ENCODE measurements around the gene MAPK8IP2. TPM values are rescaled to one million over a fixed set of nuclear protein-coding genes. Genes with fewer than 3 reads are reported as not detected.

Gene MAPK8IP2
- total RNA-seq, 4 donors from 2014 or later: 2.1 to 5.4 (median 3.6) TPM

- WGBS, 2 donors: 12 to 16% methylated on average over 18 of the region's 18 CpGs
- no peak for TF ChIP-seq POLR2A (IDR thresholded peaks at IDR 0.05)
- TF ChIP-seq, protein P1, sequence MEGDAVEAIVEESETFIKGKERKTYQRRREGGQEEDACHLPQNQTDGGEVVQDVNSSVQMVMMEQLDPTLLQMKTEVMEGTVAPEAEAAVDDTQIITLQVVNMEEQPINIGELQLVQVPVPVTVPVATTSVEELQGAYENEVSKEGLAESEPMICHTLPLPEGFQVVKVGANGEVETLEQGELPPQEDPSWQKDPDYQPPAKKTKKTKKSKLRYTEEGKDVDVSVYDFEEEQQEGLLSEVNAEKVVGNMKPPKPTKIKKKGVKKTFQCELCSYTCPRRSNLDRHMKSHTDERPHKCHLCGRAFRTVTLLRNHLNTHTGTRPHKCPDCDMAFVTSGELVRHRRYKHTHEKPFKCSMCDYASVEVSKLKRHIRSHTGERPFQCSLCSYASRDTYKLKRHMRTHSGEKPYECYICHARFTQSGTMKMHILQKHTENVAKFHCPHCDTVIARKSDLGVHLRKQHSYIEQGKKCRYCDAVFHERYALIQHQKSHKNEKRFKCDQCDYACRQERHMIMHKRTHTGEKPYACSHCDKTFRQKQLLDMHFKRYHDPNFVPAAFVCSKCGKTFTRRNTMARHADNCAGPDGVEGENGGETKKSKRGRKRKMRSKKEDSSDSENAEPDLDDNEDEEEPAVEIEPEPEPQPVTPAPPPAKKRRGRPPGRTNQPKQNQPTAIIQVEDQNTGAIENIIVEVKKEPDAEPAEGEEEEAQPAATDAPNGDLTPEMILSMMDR (IDR thresholded peaks at IDR 0.05): no peak
- H3K4me3 ChIP-seq (ENCODE audit: low read depth, poor library complexity, severe bottlenecking): no peak overlapping the region
- intact Hi-C loops (cut with DNase I; ENCODE audit: low total_unique reads): no loop called here
- DNase-seq (ENCODE audit: low spot score in 2 of 2): no peak
Observed at GRCh38 chr22:50621948-50622722, 21.5 kb downstream of the MAPK8IP2 start.

GRCh38 chr22:50622723-50623327, 22.2 kb downstream of the MAPK8IP2 start:
- 36 to 51% methylated on average over 15 of the region's 16 CpGs for WGBS, 2 donors
- intact Hi-C loops (cut with DNase I; ENCODE audit: low total_unique reads): no loop called here
- no peak for TF ChIP-seq POLR2A (IDR thresholded peaks at IDR 0.05)
- TF ChIP-seq, protein P1 (IDR thresholded peaks at IDR 0.05): no peak
- no peak overlapping the region for H3K4me3 ChIP-seq (ENCODE audit: low read depth, poor library complexity, severe bottlenecking)
- no peak for DNase-seq (ENCODE audit: low spot score in 2 of 2)

DNA sequence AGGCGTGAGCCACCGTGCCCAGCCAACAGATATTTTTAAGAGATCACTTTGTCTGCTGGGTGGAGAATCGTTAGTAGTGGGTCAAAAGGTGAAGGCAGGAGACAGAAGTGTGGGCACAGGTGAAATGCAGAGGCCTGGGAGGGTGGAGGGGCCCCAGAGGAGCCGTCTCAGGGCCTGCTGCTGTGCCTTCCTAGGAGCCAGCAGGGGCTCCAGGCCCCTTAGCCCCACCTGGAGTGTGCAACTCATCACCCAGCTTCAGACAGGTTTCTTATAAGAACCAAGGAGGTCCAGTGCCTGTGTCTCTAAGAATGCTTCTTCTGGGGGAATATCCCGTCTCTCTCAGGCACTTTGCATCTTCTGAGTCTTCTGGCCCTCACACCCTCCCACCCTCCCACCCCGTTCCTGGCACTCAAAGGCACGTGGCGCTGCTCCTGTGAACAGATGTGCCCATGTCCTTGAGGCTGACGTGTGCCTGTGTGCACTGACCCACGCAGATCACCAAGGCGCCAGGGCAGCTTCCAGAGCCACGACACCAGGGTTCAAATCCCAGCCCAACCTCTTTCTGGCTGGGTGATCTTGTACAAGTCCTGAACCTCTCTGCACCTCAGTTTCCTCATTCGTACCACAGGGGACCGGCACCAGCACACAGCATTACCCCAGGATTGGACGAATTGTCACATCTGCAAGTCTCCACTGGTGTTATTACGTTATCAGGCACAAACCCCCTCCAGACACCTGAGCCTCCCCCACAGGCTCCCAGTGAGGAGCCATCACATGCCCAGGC, 23.9 kb downstream of the MAPK8IP2 start:
- DNase-seq (ENCODE audit: low spot score in 2 of 2): no peak
- intact Hi-C loops (cut with DNase I; ENCODE audit: low total_unique reads): no loop called here
- TF ChIP-seq, protein P1 (IDR thresholded peaks at IDR 0.05): no peak
- TF ChIP-seq POLR2A (IDR thresholded peaks at IDR 0.05): no peak
- WGBS, 2 donors: 65 to 73% methylated on average over 12 to 16 of the region's 16 CpGs
- no peak overlapping the region for H3K4me3 ChIP-seq (ENCODE audit: low read depth, poor library complexity, severe bottlenecking)

DNA sequence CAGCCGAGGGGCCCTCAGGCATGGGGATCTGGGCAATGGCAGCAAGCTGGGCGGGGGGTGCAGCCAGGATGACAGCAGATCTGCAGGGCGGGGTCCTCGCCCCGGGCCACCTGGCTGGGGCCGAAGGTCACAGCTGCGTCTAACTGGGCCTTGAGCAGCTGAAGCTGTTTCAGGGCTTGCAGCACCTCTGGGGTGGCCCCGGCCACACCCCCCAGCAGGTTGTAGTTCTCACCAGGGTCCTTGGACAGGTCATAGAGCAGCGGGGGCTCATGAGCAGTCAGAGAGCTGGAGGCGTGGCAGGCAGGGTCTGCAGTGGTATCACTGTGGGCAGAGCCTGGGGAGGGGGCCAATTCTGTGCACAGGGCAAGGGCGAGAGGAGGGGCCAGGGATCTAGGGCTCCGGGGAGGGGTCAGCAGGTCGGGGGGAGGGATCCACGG, 24.6 kb downstream of the MAPK8IP2 start:
- peak in 1 of 2 donors; percentile 82 for DNase-seq (ENCODE audit: low spot score in 2 of 2)

GRCh38 chr22:50625568-50626313, 25.1 kb downstream of the MAPK8IP2 start:
- peak in 1 of 2 donors; percentile 80 for DNase-seq (ENCODE audit: low spot score in 2 of 2)
- 89 to 92% methylated on average over 27 of the region's 27 CpGs for WGBS, 2 donors
- H3K4me3 ChIP-seq (ENCODE audit: low read depth, poor library complexity, severe bottlenecking): no peak overlapping the region
- TF ChIP-seq POLR2A (IDR thresholded peaks at IDR 0.05): no peak
- TF ChIP-seq, protein P1 (IDR thresholded peaks at IDR 0.05): no peak
- intact Hi-C loops (cut with DNase I; ENCODE audit: low total_unique reads): no loop called here

More for the DNA sequence above, 24.6 kb downstream of the MAPK8IP2 start:
- intact Hi-C loops (cut with DNase I; ENCODE audit: low total_unique reads): no loop called here
- no peak overlapping the region for H3K4me3 ChIP-seq (ENCODE audit: low read depth, poor library complexity, severe bottlenecking)
- no peak for TF ChIP-seq POLR2A (IDR thresholded peaks at IDR 0.05)
- TF ChIP-seq, protein P1 (IDR thresholded peaks at IDR 0.05): no peak
- WGBS, 2 donors: 63 to 77% methylated on average over 9 to 14 of the region's 14 CpGs
